KMS-11 (cell line): ENCODE measurements around the gene NRGN.

Experiments
- H2AFZ ChIP-seq: fragments of 200-600 bp; sonication (generic); 2 replicates; pipeline ENCODE4 v1.6.1; 2016; ENCODE audit warnings: antibody characterized with exemption, mixed run types, low read depth
- H3K27ac ChIP-seq: fragments of 200-600 bp; sonication (generic); 2 replicates; pipeline ENCODE4 v1.6.1; 2016; ENCODE audit warnings: mild to moderate bottlenecking, mixed run types
- H3K27me3 ChIP-seq: fragments of 200-600 bp; sonication (generic); 2 replicates; pipeline ENCODE4 v1.6.1; 2017; ENCODE audit warnings: mild to moderate bottlenecking, low read depth, mixed run types, moderate library complexity; ENCODE audit not compliant: insufficient read depth
- H3K36me3 ChIP-seq: fragments of 200-600 bp; sonication (generic); 2 replicates; pipeline ENCODE4 v1.6.1; 2017; ENCODE audit warnings: mild to moderate bottlenecking, mixed run types; ENCODE audit not compliant: insufficient read depth
- H3K4me1 ChIP-seq: fragments of 200-600 bp; sonication (generic); 2 replicates; pipeline ENCODE4 v1.6.1; 2016; ENCODE audit warnings: mild to moderate bottlenecking, low read depth, mixed run types; ENCODE audit not compliant: poor library complexity, severe bottlenecking
- H3K4me2 ChIP-seq: fragments of 200-600 bp; sonication (generic); 2 replicates; pipeline ENCODE4 v1.7.0; 2016; ENCODE audit warnings: mild to moderate bottlenecking, mixed run types
- H3K4me3 ChIP-seq: fragments of 200-600 bp; sonication (generic); IDR thresholded peaks from 2 replicates; pipeline ENCODE4 v1.6.1; 2017; ENCODE audit warnings: low read depth, low read length, mixed read lengths; ENCODE audit not compliant: insufficient read depth
- H3K79me2 ChIP-seq: fragments of 200-600 bp; sonication (generic); 2 replicates; pipeline ENCODE4 v1.6.1; 2016; ENCODE audit warnings: low read depth, mixed run types; ENCODE audit not compliant: insufficient read depth
- H3K9ac ChIP-seq: fragments of 200-600 bp; sonication (generic); 2 replicates; pipeline ENCODE4 v1.6.1; 2016; ENCODE audit warnings: mild to moderate bottlenecking, mixed run types
- H4K20me1 ChIP-seq: fragments of 200-600 bp; sonication (generic); 2 replicates; pipeline ENCODE4 v1.6.1; 2016; ENCODE audit warnings: mild to moderate bottlenecking, mixed run types; ENCODE audit not compliant: insufficient read depth
- CTCF ChIP-seq: fragments of 200-600 bp; sonication (generic); conservative IDR thresholded peaks from 2 replicates; pipeline ENCODE4 v1.6.1; 2017; ENCODE audit warnings: low read depth, mild to moderate bottlenecking, antibody characterized with exemption, low read length, moderate library complexity, mixed read lengths

The NRGN gene

GRCh38 chr11:124757320-124757719, 17.6 kb downstream of the NRGN start:
- Histone ChIP-seq H3K9ac (no peak overlapping the region), H4K20me1 (no peaks in the 10 kb centered on the region), H3K36me3 (no peaks in the 10 kb centered on the region), H3K4me3 (no peak overlapping the region), H2AFZ (no peak overlapping the region), H3K79me2 (no peaks in the 10 kb centered on the region), H3K27ac (no peak overlapping the region), H3K4me1 (no peaks in the 10 kb centered on the region), H3K27me3 (no peaks in the 10 kb centered on the region), H3K4me2 (no peak overlapping the region)
- TF ChIP-seq CTCF = no peak

GRCh38 chr11:124758355-124759265, 18.9 kb downstream of the NRGN start:
- Histone ChIP-seq H3K9ac (no peak overlapping the region), H3K36me3 (no peaks in the 10 kb centered on the region), H4K20me1 (no peaks in the 10 kb centered on the region), H3K4me3 (no peak overlapping the region), H3K79me2 (no peaks in the 10 kb centered on the region), H3K27ac (no peak overlapping the region), H3K4me1 (peaks cover 4% of the 10 kb centered on the region), H3K27me3 (no peaks in the 10 kb centered on the region), H3K4me2 (no peak overlapping the region; the same call in 1 of the 2 replicates), H2AFZ (no peak overlapping the region)
- TF ChIP-seq CTCF = 0 out of 2 replicates have a peak, but pooled peaks have one; percentile 23

GRCh38 chr11:124759266-124760204, 19.8 kb downstream of the NRGN start:
- Histone ChIP-seq H3K4me2 (no peak overlapping the region), H3K4me1 (peaks cover 11% of the 10 kb centered on the region), H2AFZ (no peak overlapping the region), H3K79me2 (no peaks in the 10 kb centered on the region), H3K27ac (no peak overlapping the region), H3K27me3 (no peaks in the 10 kb centered on the region), H3K4me3 (no peak overlapping the region), H3K36me3 (no peaks in the 10 kb centered on the region), H3K9ac (no peak overlapping the region), H4K20me1 (no peaks in the 10 kb centered on the region)
- TF ChIP-seq CTCF = no peak

GRCh38 chr11:124760205-124760652, 20.5 kb downstream of the NRGN start:
- Histone ChIP-seq H4K20me1 (no peaks in the 10 kb centered on the region), H3K4me2 (no peak overlapping the region), H3K27ac (no peak overlapping the region), H3K27me3 (no peaks in the 10 kb centered on the region), H3K9ac (no peak overlapping the region), H3K4me3 (no peak overlapping the region), H3K36me3 (no peaks in the 10 kb centered on the region), H2AFZ (no peak overlapping the region), H3K79me2 (no peaks in the 10 kb centered on the region), H3K4me1 (peaks cover 11% of the 10 kb centered on the region)
- TF ChIP-seq CTCF = no peak
